Endothelial cell of umbilical vein (primary cell): Measurements from ENCODE around the gene S100A11. TPM values are rescaled to one million over a fixed set of nuclear protein-coding genes. Genes with fewer than 3 reads are reported as not detected.

Experiments used
- BruUV-seq: library from RNA; stranded (reverse); fragments of 400-500 nt; replicated peaks from 2 replicates; lab custom pipeline; 2021; lab: Mats Ljungman, UMichigan
- CTCF ChIA-PET: fragments of 300-600, 350-600 bp; sonication (Branson Sonifier 250); formaldehyde crosslinking; loops from one replicate; lab custom pipeline; 2021; ENCODE audit warnings: antibody characterized with exemption, inconsistent platforms; lab: Charles Lee
- POLR2A ChIA-PET: fragments of 300-600, 350-600 bp; sonication (Branson Sonifier 250); formaldehyde crosslinking; loops from one replicate; lab custom pipeline; 2021; ENCODE audit warnings: antibody characterized with exemption, inconsistent platforms; lab: Charles Lee
- DNase-seq: peaks from one replicate; pipeline ENCODE4 v3.0.0-alpha.2; 2011; ENCODE audit warnings: low read depth, low spot score
- FAIRE-seq: peaks from 2 replicates; lab custom pipeline; 2011; peaks lifted over from hg19 to GRCh38; lab: Jason Lieb, UNC
- H2AFZ ChIP-seq: 2 replicates; pipeline ENCODE4 v1.6.0; 2012; ENCODE audit warnings: low read depth, low read length, control low read depth, inconsistent platforms
- H3K27ac ChIP-seq: 2 replicates; pipeline ENCODE4 v1.5.1; 2011; ENCODE audit warnings: low read depth, mild to moderate bottlenecking, control low read depth, low read length, moderate library complexity; ENCODE audit not compliant: insufficient read depth
- H3K27me3 ChIP-seq, 2 experiments: 2 replicates each; pipeline versions ENCODE4 v1.6.0 to v1.6.1; 2011; ENCODE audit warnings: low read length in 2 of 2, mixed read lengths in 1 of 2; ENCODE audit not compliant: control insufficient read depth in 2 of 2, insufficient read depth in 2 of 2
- H3K36me3 ChIP-seq, 2 experiments: 2 replicates in 1 of 2; 3 replicates in 1 of 2; pipeline ENCODE4 v1.5.1; 2011; ENCODE audit warnings: low read length in 2 of 2, mild to moderate bottlenecking in 1 of 2, moderate library complexity in 1 of 2; ENCODE audit not compliant: control insufficient read depth in 2 of 2, insufficient read depth in 2 of 2; ENCODE audit errors: extremely low read depth in 1 of 2
- H3K4me1 ChIP-seq: 3 replicates; pipeline ENCODE4 v1.5.1; 2011; ENCODE audit warnings: mild to moderate bottlenecking, low read length; ENCODE audit not compliant: control insufficient read depth, insufficient read depth; ENCODE audit errors: extremely low read depth
- H3K4me2 ChIP-seq: 2 replicates; pipeline ENCODE4 v1.6.1; 2011; ENCODE audit warnings: low read length, control low read depth, mixed read lengths; ENCODE audit not compliant: insufficient read depth
- H3K4me3 ChIP-seq, 3 experiments: fragments of 200-600 bp in 1 of 3; sonication (generic), shearing (Covaris generic) in 1 of 3; replicated peaks in 1 of 3; 2 replicates each; pipeline ENCODE4 v1.5.1; 2011 to 2016; ENCODE audit warnings: control low read depth in 3 of 3, low read length in 3 of 3, mild to moderate bottlenecking in 2 of 3, inconsistent platforms in 1 of 3, low read depth in 1 of 3, moderate library complexity in 1 of 3; ENCODE audit not compliant: insufficient read depth in 1 of 3
- H3K79me2 ChIP-seq: 2 replicates; pipeline ENCODE4 v1.6.0; 2012; ENCODE audit warnings: low read length, inconsistent platforms; ENCODE audit not compliant: control insufficient read depth, insufficient read depth
- H3K9ac ChIP-seq: replicated peaks from 2 replicates; pipeline ENCODE3; 2011; ENCODE audit warnings: low read length, control low read depth; ENCODE audit not compliant: insufficient read depth; ENCODE audit errors: extremely low read depth
- H3K9me1 ChIP-seq: replicated peaks from 3 replicates; pipeline ENCODE4 v1.6.0; 2011; ENCODE audit warnings: mild to moderate bottlenecking, low read length; ENCODE audit not compliant: control insufficient read depth, insufficient read depth; ENCODE audit errors: extremely low read depth
- H3K9me3 ChIP-seq: replicated peaks from 2 replicates; pipeline ENCODE4 v1.5.1; 2012; ENCODE audit warnings: low read length, inconsistent platforms; ENCODE audit not compliant: control insufficient read depth, insufficient read depth
- H4K20me1 ChIP-seq: replicated peaks from 2 replicates; pipeline ENCODE3; 2011; ENCODE audit warnings: mild to moderate bottlenecking, low read length; ENCODE audit not compliant: control insufficient read depth, insufficient read depth; ENCODE audit errors: extremely low read depth
- EZH2 ChIP-seq: IDR thresholded peaks from 2 replicates; pipeline ENCODE4 v1.6.1; 2012; ENCODE audit warnings: borderline replicate concordance, low read depth, mild to moderate bottlenecking, moderate library complexity, low read length, inconsistent platforms; ENCODE audit not compliant: severe bottlenecking
- FOS ChIP-seq: IDR thresholded peaks from 2 replicates; pipeline ENCODE4 v1.6.1; 2011; ENCODE audit warnings: mild to moderate bottlenecking, low read length, moderate library complexity, borderline replicate concordance; ENCODE audit not compliant: insufficient read depth
- GATA2 ChIP-seq: IDR thresholded peaks from 2 replicates; pipeline ENCODE4 v1.7.0; 2011; ENCODE audit warnings: low read depth, mild to moderate bottlenecking, moderate library complexity, mixed read lengths, low read length; ENCODE audit not compliant: insufficient read length, insufficient read depth
- JUN ChIP-seq: IDR thresholded peaks from 2 replicates; pipeline ENCODE4 v1.6.1; 2011; ENCODE audit warnings: borderline replicate concordance, low read depth; ENCODE audit not compliant: insufficient read length, insufficient read depth
- MYC ChIP-seq: IDR thresholded peaks from one replicate; pipeline ENCODE4 v1.6.1; 2011; ENCODE audit warnings: mild to moderate bottlenecking, low read depth, low read length
- POLR2A ChIP-seq: IDR thresholded peaks from 2 replicates; pipeline ENCODE4 v1.6.1; 2012; ENCODE audit warnings: low read depth, mild to moderate bottlenecking, control low read depth, low read length
- POLR2AphosphoS5 ChIP-seq: IDR thresholded peaks from 2 replicates; pipeline ENCODE4 v1.6.1; 2012; ENCODE audit warnings: low read depth, mild to moderate bottlenecking, control low read depth, low read length, moderate library complexity; ENCODE audit not compliant: insufficient read depth
- dilution Hi-C: fragments of 300-500 bp; cut with MboI; formaldehyde crosslinking; loops from one replicate; pipeline ENCODE4 v1.15.0; 2019; ENCODE audit warnings: low sequenced_read_pairs; ENCODE audit not compliant: extremely low pct_ligation_motif_present
- intact Hi-C: fragments of 100-400 bp; cut with micrococcal nuclease; formaldehyde crosslinking; loops from one replicate; pipeline ENCODE4 v1.10.0; 2022
- polyA plus RNA-seq, 4 experiments: library from polyadenylated mRNA; depleted of rRNA in 3 of 4; stranded (reverse) in 3 of 4; unstranded in 1 of 4; fragments of >200 nt; gene quantifications; 2 replicates each; pipeline versions ENCODE4 v1.2.1 to v1.2.3, GENCODE V29; 2011 to 2012; ENCODE audit warnings: missing spikeins in 1 of 4
- total RNA-seq: library from RNA; stranded (reverse); gene quantifications from 2 replicates; pipeline ENCODE4 v1.2.3, GENCODE V29; 2021
- TF ChIP-seq, protein P1 (sequence below), 2 donors: IDR thresholded peaks; 1 replicate in 1 of 2; 2 replicates in 1 of 2; pipeline ENCODE4 v1.5.1; 2011; ENCODE audit warnings: low read length in 2 of 2, mild to moderate bottlenecking in 2 of 2, moderate library complexity in 2 of 2, control low read depth in 1 of 2, inconsistent platforms in 1 of 2, low read depth in 1 of 2; ENCODE audit not compliant: insufficient read depth in 1 of 2; ENCODE audit errors: extremely low read depth in 1 of 2
- TF ChIP-seq, protein P2 (sequence below): IDR thresholded peaks from 2 replicates; pipeline ENCODE4 v1.6.1; 2011; ENCODE audit not compliant: insufficient read depth, insufficient read length

S100A11 gene
- total and polyA plus RNA-seq, 2 donors (not counting 3 experiments of a cell fraction or from before 2014, with no cell fraction given) = 497 to 505 TPM

DNA sequence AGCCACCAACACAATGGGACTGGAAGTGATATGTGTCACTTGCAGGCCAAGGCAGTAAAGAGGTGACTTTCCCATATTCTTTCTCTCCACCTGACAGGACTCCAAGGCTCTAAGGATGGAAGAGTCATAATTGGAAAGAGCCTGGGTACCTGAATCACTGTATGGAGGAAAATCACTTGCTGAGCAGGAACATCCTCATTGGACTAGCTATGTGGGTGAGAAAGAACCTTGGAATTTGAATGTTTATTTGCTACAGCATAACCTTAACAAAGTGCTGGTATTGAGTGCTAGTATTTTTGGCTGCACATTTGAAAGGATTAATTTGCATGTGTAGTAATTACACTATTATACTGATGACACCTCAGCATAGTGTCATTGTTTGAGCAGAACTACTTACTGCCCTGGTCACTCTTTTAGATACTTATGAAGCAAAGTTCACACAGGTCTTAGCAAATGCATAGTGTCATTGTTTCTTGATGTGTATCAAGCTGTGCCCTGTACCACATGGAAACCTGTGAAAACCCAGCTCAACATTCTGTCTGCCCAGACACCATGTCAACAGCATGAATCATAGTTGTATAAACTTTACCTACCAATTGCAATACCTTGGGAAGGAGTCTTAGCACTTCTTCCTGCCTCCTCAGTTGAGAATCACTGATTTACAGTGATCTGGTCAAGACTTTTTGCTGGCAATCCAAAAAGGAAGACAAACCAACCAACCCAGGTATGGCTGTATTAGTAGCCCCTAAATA lies 38.0 kb downstream of the S100A11 start:
- POLR2A ChIA-PET = no interaction called here
- intact Hi-C loops (no loop called here), dilution Hi-C loops (no loop called here)
- H3K79me2 ChIP-seq = no peaks in the 10 kb centered on the region
- no peak for TF ChIP-seq POLR2A
- TF ChIP-seq, protein P1, sequence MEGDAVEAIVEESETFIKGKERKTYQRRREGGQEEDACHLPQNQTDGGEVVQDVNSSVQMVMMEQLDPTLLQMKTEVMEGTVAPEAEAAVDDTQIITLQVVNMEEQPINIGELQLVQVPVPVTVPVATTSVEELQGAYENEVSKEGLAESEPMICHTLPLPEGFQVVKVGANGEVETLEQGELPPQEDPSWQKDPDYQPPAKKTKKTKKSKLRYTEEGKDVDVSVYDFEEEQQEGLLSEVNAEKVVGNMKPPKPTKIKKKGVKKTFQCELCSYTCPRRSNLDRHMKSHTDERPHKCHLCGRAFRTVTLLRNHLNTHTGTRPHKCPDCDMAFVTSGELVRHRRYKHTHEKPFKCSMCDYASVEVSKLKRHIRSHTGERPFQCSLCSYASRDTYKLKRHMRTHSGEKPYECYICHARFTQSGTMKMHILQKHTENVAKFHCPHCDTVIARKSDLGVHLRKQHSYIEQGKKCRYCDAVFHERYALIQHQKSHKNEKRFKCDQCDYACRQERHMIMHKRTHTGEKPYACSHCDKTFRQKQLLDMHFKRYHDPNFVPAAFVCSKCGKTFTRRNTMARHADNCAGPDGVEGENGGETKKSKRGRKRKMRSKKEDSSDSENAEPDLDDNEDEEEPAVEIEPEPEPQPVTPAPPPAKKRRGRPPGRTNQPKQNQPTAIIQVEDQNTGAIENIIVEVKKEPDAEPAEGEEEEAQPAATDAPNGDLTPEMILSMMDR (IDR thresholded peaks at IDR 0.05; ENCODE audit: extremely low read depth in 1 of 2, insufficient read depth in 1 of 2, low read depth in 1 of 2, low read length in 2 of 2) = no peak
- TF ChIP-seq JUN = no peak
- no peak for TF ChIP-seq GATA2
- TF ChIP-seq EZH2 = no peak
- no peak for TF ChIP-seq MYC
- TF ChIP-seq, protein P2, sequence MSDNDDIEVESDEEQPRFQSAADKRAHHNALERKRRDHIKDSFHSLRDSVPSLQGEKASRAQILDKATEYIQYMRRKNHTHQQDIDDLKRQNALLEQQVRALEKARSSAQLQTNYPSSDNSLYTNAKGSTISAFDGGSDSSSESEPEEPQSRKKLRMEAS = no peak
- TF ChIP-seq POLR2AphosphoS5 = no peak
- no peak for TF ChIP-seq FOS
- no peak overlapping the region for H3K4me2 ChIP-seq
- DNase-seq = no peak
- peaks cover 10% of the 10 kb centered on the region in 2 experiments for H3K27me3 ChIP-seq
- H2AFZ ChIP-seq = no peak overlapping the region
- H4K20me1 ChIP-seq = no peaks in the 10 kb centered on the region
- H3K9me1 ChIP-seq = no peaks in the 10 kb centered on the region
- FAIRE-seq = no peak
- H3K36me3 ChIP-seq = no peaks in the 10 kb centered on the region
- no peak overlapping the region for H3K27ac ChIP-seq
- BruUV-seq = no TSS peak
- CTCF ChIA-PET = interaction anchor here (1.3 to 19.6 kb wide), 7 partner anchors 10 to 109 kb away, joined by 3 to 572 read pairs (median 7); partner anchors contain the start of gene THEM4
- H3K4me3 ChIP-seq = no peak overlapping the region
- peaks cover 9% of the 10 kb centered on the region for H3K4me1 ChIP-seq
- H3K9me3 ChIP-seq = no peaks in the 10 kb centered on the region
- H3K9ac ChIP-seq = no peak overlapping the region
